GM12878 (cell line): ENCODE results near the gene PCF11. TPM values are rescaled to one million over a fixed set of nuclear protein-coding genes. Genes with fewer than 3 reads are reported as not detected.

Experiments
- ASH2L ChIP-seq: fragments of 300-600, 200-600 bp; sonication (generic); IDR thresholded peaks from 2 replicates; pipeline ENCODE4 v1.6.1; 2017; ENCODE audit warnings: low read depth, mild to moderate bottlenecking, borderline replicate concordance
- ATF7 ChIP-seq: fragments of 450-650 bp; IDR thresholded peaks from 2 replicates; pipeline ENCODE4 v1.6.1; 2016; ENCODE audit warnings: low read depth, mild to moderate bottlenecking
- BACH1 ChIP-seq: fragments of 450-650 bp; IDR thresholded peaks from 2 replicates; pipeline ENCODE4 v1.6.1; 2017; ENCODE audit warnings: mild to moderate bottlenecking, borderline replicate concordance
- BCL11A ChIP-seq: IDR thresholded peaks from 2 replicates; pipeline ENCODE4 v1.6.1; 2011; ENCODE audit warnings: low read depth, low read length
- BCLAF1 ChIP-seq: fragments of 450-650 bp; IDR thresholded peaks from 2 replicates; pipeline ENCODE4 v1.6.1; 2017; ENCODE audit warnings: antibody characterized with exemption, mild to moderate bottlenecking, moderate library complexity
- BMI1 ChIP-seq: fragments of 450-650 bp; IDR thresholded peaks from 2 replicates; pipeline ENCODE4 v1.6.1; 2016; ENCODE audit warnings: mild to moderate bottlenecking, moderate library complexity, borderline replicate concordance
- BRCA1 ChIP-seq: IDR thresholded peaks from 2 replicates; pipeline ENCODE4 v1.6.1; 2011; ENCODE audit warnings: low read depth, low read length, improper control_type of control experiment
- CREB1 ChIP-seq: IDR thresholded peaks from 2 replicates; pipeline ENCODE4 v1.6.1; 2012; ENCODE audit warnings: low read depth, mild to moderate bottlenecking, inconsistent platforms
- FOXM1 ChIP-seq: IDR thresholded peaks from 2 replicates; pipeline ENCODE4 v1.6.1; 2012; ENCODE audit warnings: low read depth, mild to moderate bottlenecking, inconsistent platforms, low read length, moderate library complexity
- GABPA ChIP-seq: IDR thresholded peaks from 2 replicates; pipeline ENCODE4 v1.6.1; 2014; ENCODE audit warnings: antibody characterized with exemption, low read depth, mild to moderate bottlenecking, inconsistent platforms
- HDGF ChIP-seq: fragments of 450-650 bp; IDR thresholded peaks from 2 replicates; pipeline ENCODE4 v1.6.1; 2016; ENCODE audit warnings: antibody characterized with exemption
- IRF5 ChIP-seq: fragments of 450-650 bp; IDR thresholded peaks from 2 replicates; pipeline ENCODE4 v1.6.1; 2017; ENCODE audit warnings: borderline replicate concordance
- NFIC ChIP-seq: IDR thresholded peaks from 2 replicates; pipeline ENCODE4 v1.6.1; 2012; ENCODE audit warnings: low read depth, mild to moderate bottlenecking, inconsistent platforms, low read length, moderate library complexity
- NFYA ChIP-seq: IDR thresholded peaks from 2 replicates; pipeline ENCODE4 v1.6.1; 2011; ENCODE audit warnings: low read depth, mild to moderate bottlenecking, low read length, improper control_type of control experiment, borderline replicate concordance
- NRF1 ChIP-seq: conservative IDR thresholded peaks from 2 replicates; pipeline ENCODE4 v1.6.1; 2011; ENCODE audit warnings: mild to moderate bottlenecking, low read depth, low read length, improper control_type of control experiment
- PML ChIP-seq: IDR thresholded peaks from 2 replicates; pipeline ENCODE4 v1.6.1; 2012; ENCODE audit warnings: low read length, inconsistent platforms
- POLR2AphosphoS2 ChIP-seq: IDR thresholded peaks from 2 replicates; pipeline ENCODE4 v1.6.1; 2011; ENCODE audit warnings: low read depth, mild to moderate bottlenecking, low read length, improper control_type of control experiment, moderate library complexity
- RELA ChIP-seq: fragments of 450-650 bp; IDR thresholded peaks from 2 replicates; pipeline ENCODE4 v1.8.0; 2014; ENCODE audit warnings: borderline replicate concordance; ENCODE audit not compliant: partially characterized antibody
- RUNX3 ChIP-seq: IDR thresholded peaks from 2 replicates; pipeline ENCODE4 v1.6.1; 2012; ENCODE audit warnings: low read length, inconsistent platforms
- SIN3A ChIP-seq: IDR thresholded peaks from 2 replicates; pipeline ENCODE4 v1.6.1; 2012; ENCODE audit warnings: low read depth, low read length, improper control_type of control experiment
- SIX5 ChIP-seq: IDR thresholded peaks from 2 replicates; pipeline ENCODE4 v1.6.1; 2011; ENCODE audit warnings: mild to moderate bottlenecking, low read depth, low read length, moderate library complexity; ENCODE audit not compliant: severe bottlenecking
- SREBF2 ChIP-seq: IDR thresholded peaks from 2 replicates; pipeline ENCODE4 v1.6.1; 2012; ENCODE audit warnings: mild to moderate bottlenecking, low read length
- SRF ChIP-seq, 2 experiments: IDR thresholded peaks; 2 replicates each; pipeline ENCODE4 v1.6.1; 2011; ENCODE audit warnings: low read depth in 2 of 2, low read length in 2 of 2, mild to moderate bottlenecking in 1 of 2, moderate library complexity in 1 of 2
- STAT3 ChIP-seq: IDR thresholded peaks from 2 replicates; pipeline ENCODE4 v1.6.1; 2011; ENCODE audit warnings: low read depth, low read length, improper control_type of control experiment
- TARDBP ChIP-seq: IDR thresholded peaks from 2 replicates; pipeline ENCODE4 v1.6.1; 2016; ENCODE audit warnings: borderline replicate concordance
- YY1 ChIP-seq: IDR thresholded peaks from 2 replicates; pipeline ENCODE4 v1.6.1; 2011; ENCODE audit warnings: low read depth, mild to moderate bottlenecking, low read length
- ZNF274 ChIP-seq: IDR thresholded peaks from one replicate; pipeline ENCODE4 v1.8.0; 2011; ENCODE audit not compliant: insufficient read length, insufficient read depth
- polyA plus RNA-seq, 11 experiments: library from polyadenylated mRNA; depleted of rRNA in 4 of 11; unstranded in 6 of 11; stranded (reverse) in 5 of 11; fragments of >200 nt; fragmentation: Nextera tagmentation in 4 of 11; fragmentation: Illumina TruSeq in 1 of 11; extraction: Ambion mirVana in 4 of 11; extraction: Trizol in 1 of 11; gene quantifications; 1 replicate in 1 of 11; 2 replicates in 10 of 11; pipeline versions ENCODE4 v1.2.1 to v1.2.3, GENCODE V29; 2011 to 2016; ENCODE audit warnings: inconsistent platforms in 2 of 11, missing spikeins in 2 of 11, low read depth in 1 of 11
- total RNA-seq, 4 experiments: library from RNA; depleted of rRNA in 3 of 4; stranded (reverse); fragments of >200 nt in 3 of 4; fragmentation: Illumina TruSeq in 1 of 4; extraction: Trizol in 1 of 4; gene quantifications; 2 replicates each; pipeline versions ENCODE4 v1.2.1 to v1.2.3, GENCODE V29; 2013 to 2021
- TF ChIP-seq, protein P1 (sequence below): fragments of 450-650 bp; IDR thresholded peaks from 2 replicates; pipeline ENCODE4 v1.6.1; 2017; ENCODE audit warnings: low read depth, mild to moderate bottlenecking, moderate library complexity

The PCF11 gene
- total and polyA plus RNA-seq, 10 of the 15 experiments (the other 5 are each of a cell fraction or from before 2014, with no cell fraction given): 9.2 to 90.4 (median 48.0) TPM

DNA sequence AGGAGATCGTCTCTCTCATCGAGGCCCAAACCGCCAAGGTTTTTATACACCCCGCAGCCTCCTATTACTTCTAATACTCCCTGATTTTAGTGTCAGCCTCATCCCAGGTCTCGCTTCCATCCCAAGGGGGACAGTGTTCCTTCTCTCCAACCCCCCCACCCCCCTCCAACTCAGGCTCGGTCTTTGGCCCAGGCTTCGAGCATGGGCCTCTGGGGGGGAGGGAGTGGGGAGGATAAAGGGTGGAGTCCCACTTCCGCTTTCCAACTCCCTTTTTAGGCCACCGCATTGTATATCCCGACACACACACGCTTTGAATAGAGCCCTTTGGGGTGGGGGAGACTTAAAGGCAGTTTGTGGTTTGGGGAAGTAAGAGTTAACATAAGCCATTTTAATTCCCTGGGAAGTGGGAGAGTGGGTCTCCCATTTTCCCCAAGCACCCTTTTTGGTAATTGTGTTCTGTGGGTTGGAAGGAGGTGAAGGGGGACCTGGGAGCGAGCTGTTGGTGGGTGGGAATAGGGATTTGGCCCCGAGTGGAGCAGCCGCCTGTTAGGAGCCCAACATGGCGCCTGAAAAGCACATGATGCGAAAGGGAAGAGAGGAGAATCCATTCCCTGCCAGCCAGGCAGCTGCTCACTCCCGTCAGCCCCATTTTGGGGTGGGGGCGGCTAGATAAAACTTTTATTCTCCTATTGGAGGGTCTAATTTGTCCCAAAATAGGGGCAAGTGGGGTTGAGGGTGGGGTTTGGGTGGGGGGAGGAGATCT lies 844 bp downstream of the PCF11 start (continued):
- TF ChIP-seq BCLAF1 (no peak), GABPA (0 out of 2 replicates have a peak, but pooled peaks have one; percentile 20), TARDBP (no peak), NRF1 (no peak), NFIC (0 out of 2 replicates have a peak, but pooled peaks have one; percentile 44), FOXM1 (no peak), SRF (IDR thresholded peaks at IDR 0.05; ENCODE audit: low read depth in 2 of 2, low read length in 2 of 2) (peak; percentile 69 to 92; a peak in 3 of 4 replicates), SIN3A (peak; percentile 76; the same call in 1 of the 2 replicates), CREB1 (peak; percentile 31; the same call in 1 of the 2 replicates), NFYA (no peak), POLR2AphosphoS2 (0 out of 2 replicates have a peak, but pooled peaks have one; percentile 20), ASH2L (no peak), RUNX3 (peak; percentile 75), SIX5 (no peak), ZNF274 (no peak), IRF5 (no peak), PML (no peak), YY1 (peak; percentile 94), BCL11A (no peak), SREBF2 (no peak), BMI1 (peak; percentile 27; the same call in 1 of the 2 replicates), BRCA1 (no peak), RELA (no peak), BACH1 (peak; percentile 71), HDGF (no peak), STAT3 (no peak), ATF7 (no peak)
- TF ChIP-seq, protein P1, sequence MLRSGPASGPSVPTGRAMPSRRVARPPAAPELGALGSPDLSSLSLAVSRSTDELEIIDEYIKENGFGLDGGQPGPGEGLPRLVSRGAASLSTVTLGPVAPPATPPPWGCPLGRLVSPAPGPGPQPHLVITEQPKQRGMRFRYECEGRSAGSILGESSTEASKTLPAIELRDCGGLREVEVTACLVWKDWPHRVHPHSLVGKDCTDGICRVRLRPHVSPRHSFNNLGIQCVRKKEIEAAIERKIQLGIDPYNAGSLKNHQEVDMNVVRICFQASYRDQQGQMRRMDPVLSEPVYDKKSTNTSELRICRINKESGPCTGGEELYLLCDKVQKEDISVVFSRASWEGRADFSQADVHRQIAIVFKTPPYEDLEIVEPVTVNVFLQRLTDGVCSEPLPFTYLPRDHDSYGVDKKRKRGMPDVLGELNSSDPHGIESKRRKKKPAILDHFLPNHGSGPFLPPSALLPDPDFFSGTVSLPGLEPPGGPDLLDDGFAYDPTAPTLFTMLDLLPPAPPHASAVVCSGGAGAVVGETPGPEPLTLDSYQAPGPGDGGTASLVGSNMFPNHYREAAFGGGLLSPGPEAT: peak; percentile 43
